Embryonic facial prominence (tissue), 1 donor: ENCODE measurements around the gene IGF1R.

Experiments used
- DNase-seq: peaks from one replicate; pipeline ENCODE4 v3.0.0-alpha.2; 2016; ENCODE audit errors: extremely low spot score

IGF1R gene

DNA sequence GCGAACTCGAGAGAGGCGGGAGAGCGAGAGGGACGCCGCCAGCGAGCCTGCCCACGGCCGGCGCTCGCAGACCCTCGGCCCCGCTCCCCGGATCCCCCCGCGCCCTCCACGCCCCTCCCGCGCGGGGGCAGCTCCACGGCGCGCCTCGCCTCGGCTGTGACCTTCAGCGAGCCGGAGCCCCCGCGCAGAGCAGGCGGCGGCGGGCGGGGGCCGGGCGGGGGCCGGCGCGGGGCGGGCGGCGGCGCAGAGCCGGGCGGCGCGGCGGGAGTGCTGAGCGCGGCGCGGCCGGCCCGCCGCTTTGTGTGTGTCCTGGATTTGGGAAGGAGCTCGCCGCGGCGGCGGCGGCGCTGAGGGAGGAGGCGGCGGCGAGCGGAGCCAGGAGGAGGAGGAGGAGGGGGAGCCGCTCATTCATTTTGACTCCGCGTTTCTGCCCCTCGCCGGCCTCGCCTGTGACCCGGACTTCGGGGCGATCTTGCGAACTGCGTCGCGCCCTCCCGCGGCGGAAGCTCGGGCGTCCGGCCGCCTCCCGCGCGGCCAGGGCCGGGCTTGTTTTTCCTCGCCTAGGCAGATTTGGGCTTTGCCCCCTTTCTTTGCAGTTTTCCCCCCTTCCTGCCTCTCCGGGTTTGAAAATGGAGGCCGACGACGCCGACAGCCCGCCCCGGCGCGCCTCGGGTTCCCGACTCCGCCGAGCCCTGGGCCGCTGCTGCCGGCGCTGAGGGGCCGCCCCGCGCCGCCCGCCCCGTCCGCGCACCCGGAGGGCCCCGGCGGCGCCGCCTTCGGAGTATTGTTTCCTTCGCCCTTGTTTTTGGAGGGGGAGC lies 524 bp downstream of the IGF1R start:
- DNase-seq, result no peak

DNA sequence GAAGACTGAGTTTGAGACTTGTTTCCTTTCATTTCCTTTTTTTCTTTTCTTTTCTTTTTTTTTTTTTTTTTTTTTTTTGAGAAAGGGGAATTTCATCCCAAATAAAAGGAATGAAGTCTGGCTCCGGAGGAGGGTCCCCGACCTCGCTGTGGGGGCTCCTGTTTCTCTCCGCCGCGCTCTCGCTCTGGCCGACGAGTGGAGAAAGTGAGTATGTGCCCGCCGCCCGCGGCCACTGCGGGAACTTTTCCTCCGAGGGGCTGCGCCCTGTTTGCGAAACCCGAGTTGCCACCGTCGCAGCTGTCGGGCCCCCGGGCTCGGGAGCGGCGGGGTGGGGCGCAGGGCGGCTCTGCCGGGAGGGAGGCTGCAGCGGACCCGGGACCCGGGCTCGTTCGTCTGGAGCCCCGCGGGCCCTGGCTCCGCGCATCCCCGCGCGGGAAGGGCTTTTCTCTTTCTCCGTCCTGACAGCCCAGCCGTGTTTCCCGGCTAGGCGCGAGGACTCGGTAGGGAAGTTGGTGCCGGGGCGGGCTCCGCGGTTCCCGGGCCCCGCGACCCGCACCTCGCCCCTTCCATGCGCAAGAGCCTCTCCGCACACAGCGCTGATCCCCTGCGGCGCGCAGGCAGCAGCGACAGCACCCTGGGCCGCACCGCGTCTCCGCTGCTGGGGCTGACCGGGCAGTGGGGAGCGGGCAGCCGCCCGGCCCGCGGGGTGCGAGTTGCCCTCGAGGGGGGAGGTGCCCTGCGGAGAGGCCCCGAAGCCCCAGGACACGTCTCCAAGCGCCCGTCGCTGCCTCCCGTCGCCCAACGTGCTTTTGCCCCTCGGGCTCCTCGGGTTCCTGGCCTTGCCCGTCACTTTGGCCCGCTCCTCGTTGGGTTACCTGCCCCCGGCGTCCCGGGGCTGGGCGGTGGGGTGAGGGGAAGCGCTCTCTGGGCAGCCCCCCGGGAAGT lies 1.4 kb downstream of the IGF1R start:
- no peak for DNase-seq

GRCh38 chr15:98650417-98651035 lies 2.2 kb downstream of the IGF1R start:
- DNase-seq, result no peak

GRCh38 chr15:98651036-98651481 lies 2.7 kb downstream of the IGF1R start:
- no peak for DNase-seq

DNA sequence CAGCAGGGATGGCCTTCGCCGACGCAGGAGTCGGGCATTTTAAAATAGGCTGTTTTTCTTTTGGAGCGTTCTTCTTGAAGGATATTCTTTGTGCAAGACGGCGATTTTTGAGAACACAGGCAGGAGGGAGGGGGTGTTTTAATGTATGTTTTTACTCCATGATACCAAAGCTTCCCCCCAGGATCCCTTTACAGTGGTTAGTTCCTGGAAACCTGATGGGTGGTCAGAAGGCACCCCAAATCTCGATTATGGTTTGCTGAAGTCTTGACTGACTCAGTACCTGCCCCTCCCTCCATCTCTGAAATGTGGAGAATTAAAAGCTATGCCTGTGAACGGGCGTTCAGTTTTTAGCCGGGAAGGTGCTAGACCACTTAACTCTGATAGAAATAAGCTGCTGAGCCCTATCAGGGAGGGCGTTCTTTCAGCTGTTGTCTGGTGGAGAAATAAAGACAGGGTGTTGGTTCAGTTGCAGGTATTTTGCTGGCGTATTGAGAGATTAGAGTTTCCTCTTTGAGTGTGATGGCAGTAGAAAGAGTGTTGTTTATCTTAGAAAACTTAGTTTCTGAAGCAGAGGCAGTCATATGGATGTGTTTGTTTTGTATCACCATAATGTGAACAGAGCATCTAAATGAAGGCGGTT lies 3.4 kb downstream of the IGF1R start:
- no peak for DNase-seq

DNA sequence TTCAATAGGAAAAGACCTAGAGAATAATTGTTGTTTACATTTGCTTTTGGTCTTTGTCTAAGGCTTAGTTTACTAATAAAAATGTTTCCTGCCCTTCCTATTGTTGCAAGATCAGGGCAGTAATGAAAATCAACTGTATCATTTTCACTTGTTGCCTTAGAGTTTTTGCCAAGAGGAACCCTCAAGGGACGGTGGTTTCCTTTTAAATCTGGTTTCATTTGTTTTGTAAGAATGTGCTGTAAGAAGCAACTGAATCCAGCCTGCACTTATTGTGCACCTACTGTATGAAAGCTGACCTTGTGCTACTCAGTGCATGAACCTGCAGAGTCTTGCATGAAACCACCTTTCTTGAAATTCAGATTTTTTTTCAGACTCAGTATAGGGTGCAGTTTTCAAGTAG lies 5.3 kb downstream of the IGF1R start:
- DNase-seq, result no peak

- no peak for DNase-seq
These were observed 6.5 kb downstream of the IGF1R start for GRCh38 chr15:98654790-98655360.

- DNase-seq, result no peak
These were observed 7.4 kb downstream of the IGF1R start for GRCh38 chr15:98655732-98656131.

- no peak for DNase-seq
These were observed 9.4 kb downstream of the IGF1R start for GRCh38 chr15:98657721-98658120.

DNA sequence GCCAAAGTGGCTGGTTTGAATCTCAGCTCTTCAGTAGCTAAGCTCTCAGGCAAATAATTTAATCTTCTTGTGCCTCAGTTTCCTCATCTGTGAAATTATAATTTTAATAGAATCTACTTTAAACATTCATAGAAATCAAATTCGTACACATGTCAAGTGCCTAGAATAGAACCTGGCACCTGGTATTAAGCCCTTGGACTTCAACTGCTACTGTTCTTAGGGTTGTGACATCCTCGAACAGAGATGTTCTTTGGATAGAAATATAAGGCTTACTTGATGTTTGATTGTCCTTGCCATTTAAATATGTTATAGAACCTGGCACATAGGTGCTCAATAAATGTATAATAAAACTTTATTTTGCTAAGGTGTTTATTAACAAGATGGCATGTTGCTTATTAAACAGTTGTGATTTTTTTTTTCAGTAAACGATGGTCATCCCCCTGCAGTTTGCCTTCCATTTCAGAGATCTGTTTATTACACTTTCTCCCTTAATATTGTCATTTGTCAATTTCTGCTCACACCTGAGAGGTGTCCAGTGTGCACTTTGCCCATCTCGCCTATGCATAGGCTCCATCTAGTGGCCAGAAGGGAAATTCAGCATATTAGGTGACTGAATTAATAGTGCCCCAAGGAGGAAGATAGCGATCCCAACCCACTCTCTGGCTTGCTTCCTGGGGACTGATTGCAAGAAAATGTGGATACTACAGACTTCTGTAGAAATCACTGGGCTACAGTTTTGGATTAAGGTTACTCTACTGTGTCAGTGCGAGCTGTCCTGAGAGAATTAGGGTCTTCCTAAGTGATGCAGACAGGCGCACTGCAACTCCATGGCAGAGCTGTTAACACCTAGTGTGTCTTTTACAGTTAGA lies 10.7 kb downstream of the IGF1R start:
- DNase-seq, result no peak

- no peak for DNase-seq
These were observed 11.7 kb downstream of the IGF1R start for GRCh38 chr15:98660055-98660454.

GRCh38 chr15:98663045-98663444 lies 14.7 kb downstream of the IGF1R start:
- DNase-seq, result no peak

DNA sequence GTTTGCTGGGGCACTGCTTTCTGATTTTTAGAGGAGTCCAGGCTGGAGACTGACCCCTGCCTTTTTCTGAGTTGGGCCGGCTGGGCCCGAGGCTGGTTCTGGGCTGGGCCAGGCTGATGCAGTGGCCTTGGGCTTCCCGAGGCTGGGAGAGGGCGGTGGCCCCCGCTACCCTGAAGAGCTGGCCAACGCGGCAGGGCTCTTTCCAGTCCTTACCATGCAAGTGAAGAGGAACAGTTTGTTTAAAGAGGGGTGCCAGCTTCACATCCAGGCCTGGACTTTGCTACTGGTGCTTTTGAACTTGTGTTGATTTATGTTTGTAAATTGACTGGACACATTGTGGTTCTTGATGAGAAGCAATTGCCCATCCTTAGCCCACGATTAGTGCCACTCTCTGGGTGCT lies 15.3 kb downstream of the IGF1R start:
- DNase-seq, result no peak

DNA sequence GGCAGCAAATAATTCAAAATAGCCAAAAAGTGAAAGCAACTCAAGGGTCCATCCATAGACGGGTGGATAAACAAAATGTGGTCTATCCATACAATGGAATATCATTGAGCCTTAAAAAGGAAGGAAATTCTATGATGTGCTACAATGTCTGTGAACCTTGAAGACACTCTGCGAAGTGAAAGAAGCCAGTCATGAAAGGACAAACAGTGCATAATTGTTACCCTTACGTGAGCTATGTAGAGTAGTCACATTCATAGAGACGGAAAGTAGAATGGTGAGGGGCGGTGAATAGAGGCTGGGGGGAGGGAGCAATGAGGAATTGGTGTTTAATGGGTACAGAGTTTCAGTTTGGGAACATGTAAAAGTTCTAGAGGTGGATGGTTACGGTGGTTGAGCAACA lies 18.1 kb downstream of the IGF1R start:
- DNase-seq, result no peak

GRCh38 chr15:98666841-98667240 lies 18.5 kb downstream of the IGF1R start:
- DNase-seq, result no peak

DNA sequence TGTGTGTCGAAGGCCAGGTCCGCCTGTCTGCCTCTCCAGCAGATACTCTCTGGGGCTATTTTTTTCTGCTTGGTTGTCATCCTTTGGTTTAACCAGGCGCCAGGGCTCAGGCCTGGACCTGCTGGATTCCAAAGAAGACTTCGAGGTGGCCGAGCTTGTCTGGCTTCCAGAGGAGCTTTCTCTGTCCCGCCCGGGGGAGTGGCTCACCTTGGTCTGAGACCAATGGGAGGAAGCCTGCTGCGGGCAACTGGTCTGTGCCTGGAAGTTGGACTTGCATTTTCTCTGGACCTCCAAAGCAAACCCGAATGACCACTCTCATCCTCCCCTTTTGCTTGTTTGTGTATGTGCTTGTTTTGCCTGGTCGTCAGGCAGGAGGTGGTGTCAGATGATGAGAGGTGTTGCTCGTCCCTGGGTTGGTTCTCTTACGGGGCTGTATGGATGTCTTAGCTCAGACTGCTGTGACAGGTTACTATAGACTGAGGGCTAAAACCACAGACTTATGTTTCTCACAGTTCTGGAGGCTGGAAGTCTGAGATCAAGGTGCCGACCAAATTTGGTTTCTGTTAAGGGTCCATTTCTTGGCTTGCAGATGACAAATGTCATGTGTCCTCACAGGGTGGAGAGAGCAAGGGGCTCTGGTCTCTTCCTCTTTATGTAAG lies 19.3 kb downstream of the IGF1R start:
- DNase-seq, result no peak

- no peak for DNase-seq
These were observed 20.4 kb downstream of the IGF1R start for GRCh38 chr15:98668566-98669308.

GRCh38 chr15:98669638-98670037 lies 21.3 kb downstream of the IGF1R start:
- no peak for DNase-seq
